Measurements from ENCODE around the gene CNGA1. TPM values are rescaled to one million over a fixed set of nuclear protein-coding genes. Genes with fewer than 3 reads are reported as not detected.

The CNGA1 gene
- total and polyA plus RNA-seq, 2 experiments from 2014 or later = 0.54 to 1.9 TPM

- DNase-seq (ENCODE audit: low read depth in 1 of 2, low spot score in 1 of 2) = no peak
- Histone ChIP-seq H3K4me3 (no peak overlapping the region), H3K27me3 (no peaks in the 10 kb centered on the region), H3K27ac (no peak overlapping the region), H3K4me1 (ENCODE audit: low read depth) (peaks cover 21% of the 10 kb centered on the region), H3K36me3 (no peaks in the 10 kb centered on the region), H3K9me3 (ENCODE audit: low read depth) (no peaks in the 10 kb centered on the region)
- TF ChIP-seq CTCF (IDR thresholded peaks at IDR 0.05; ENCODE audit: low read depth, low read length) = no peak
Measured at GRCh38 chr4:48042979-48043461, 26.5 kb upstream of the CNGA1 start.

- no peak for DNase-seq (ENCODE audit: low read depth in 1 of 2, low spot score in 1 of 2)
- Histone ChIP-seq H3K27ac (no peak overlapping the region), H3K4me1 (ENCODE audit: low read depth) (peaks cover 13% of the 10 kb centered on the region), H3K9me3 (ENCODE audit: low read depth) (no peaks in the 10 kb centered on the region), H3K4me3 (no peak overlapping the region), H3K27me3 (no peaks in the 10 kb centered on the region), H3K36me3 (no peaks in the 10 kb centered on the region)
- TF ChIP-seq CTCF (IDR thresholded peaks at IDR 0.05; ENCODE audit: low read depth, low read length) = no peak
Measured at GRCh38 chr4:48041535-48042137, 25.2 kb upstream of the CNGA1 start.

DNA sequence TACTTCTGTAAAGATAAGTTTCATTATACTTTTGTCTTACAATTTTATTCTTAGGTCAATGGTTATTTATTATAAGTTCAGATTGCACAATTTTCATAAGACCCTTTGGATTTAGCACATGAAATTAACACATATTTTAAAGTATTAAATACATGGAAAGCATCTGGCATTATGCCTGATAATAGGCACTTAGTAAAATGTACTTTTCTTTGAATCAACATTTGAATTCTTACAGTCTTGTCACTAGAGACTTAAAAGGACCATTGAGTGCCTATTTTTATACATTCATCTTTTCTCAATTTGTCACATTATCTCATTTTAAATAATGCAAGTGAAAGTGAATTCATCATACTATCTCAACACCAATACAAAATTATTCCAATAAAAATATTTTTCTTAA is 23.1 kb upstream of the CNGA1 start:
- Histone ChIP-seq H3K4me3 (no peak overlapping the region), H3K27me3 (no peaks in the 10 kb centered on the region), H3K27ac (no peak overlapping the region), H3K4me1 (ENCODE audit: low read depth) (peaks cover 13% of the 10 kb centered on the region), H3K9me3 (ENCODE audit: low read depth) (no peaks in the 10 kb centered on the region), H3K36me3 (no peaks in the 10 kb centered on the region)
- no peak for DNase-seq (ENCODE audit: low read depth in 1 of 2, low spot score in 1 of 2)
- TF ChIP-seq CTCF (IDR thresholded peaks at IDR 0.05; ENCODE audit: low read depth, low read length) = no peak

DNA sequence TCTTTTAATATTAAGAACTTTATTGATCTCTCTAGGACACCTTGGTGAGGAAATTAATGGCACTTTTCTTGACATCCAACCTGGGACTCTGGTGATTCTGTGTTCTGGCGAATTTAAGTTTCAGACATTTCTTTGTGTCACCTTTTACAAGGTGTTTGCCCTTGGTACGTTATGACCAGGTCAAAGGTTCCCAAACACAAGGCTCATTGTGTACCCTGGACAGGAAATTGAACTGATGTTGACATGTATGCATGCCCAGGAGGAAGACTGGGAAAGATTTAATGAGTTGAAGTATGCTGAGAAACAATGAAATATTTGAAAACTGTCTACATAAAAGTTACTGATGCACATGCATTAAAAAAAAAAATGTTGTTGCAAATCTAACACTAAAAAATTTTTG is 22.2 kb upstream of the CNGA1 start:
- no peaks in the 10 kb centered on the region for H3K36me3 ChIP-seq
- peaks cover 13% of the 10 kb centered on the region for H3K4me1 ChIP-seq (ENCODE audit: low read depth)
- no peak overlapping the region for H3K27ac ChIP-seq
- no peak for TF ChIP-seq CTCF (IDR thresholded peaks at IDR 0.05; ENCODE audit: low read depth, low read length)
- no peak for DNase-seq (ENCODE audit: low read depth in 1 of 2, low spot score in 1 of 2)
- H3K9me3 ChIP-seq (ENCODE audit: low read depth) = no peaks in the 10 kb centered on the region
- H3K27me3 ChIP-seq = no peaks in the 10 kb centered on the region
- H3K4me3 ChIP-seq = no peak overlapping the region

- peaks cover 12% of the 10 kb centered on the region for H3K4me1 ChIP-seq (ENCODE audit: low read depth)
- no peaks in the 10 kb centered on the region for H3K27me3 ChIP-seq
- H3K27ac ChIP-seq = no peak overlapping the region
- no peaks in the 10 kb centered on the region for H3K36me3 ChIP-seq
- DNase-seq (ENCODE audit: low read depth in 1 of 2, low spot score in 1 of 2) = no peak
- no peak overlapping the region for H3K4me3 ChIP-seq
- no peaks in the 10 kb centered on the region for H3K9me3 ChIP-seq (ENCODE audit: low read depth)
- TF ChIP-seq CTCF (IDR thresholded peaks at IDR 0.05; ENCODE audit: low read depth, low read length) = no peak
Measured at GRCh38 chr4:48037117-48037462, 20.6 kb upstream of the CNGA1 start.

Measured in cardiac muscle cell (in vitro differentiated cells and primary cell).